GM12878 (cell line): ENCODE data around the gene NSMCE4A. TPM values are rescaled to one million over a fixed set of nuclear protein-coding genes. Genes with fewer than 3 reads are reported as not detected.

Experiments used
- ATAC-seq: fragments of 200-7000 bp; cut with Tn5 transposase; 3 replicates; pipeline ENCODE4 v1.9.1; 2020; ENCODE audit warnings: mild to moderate bottlenecking, moderate library complexity
- BruUV-seq: library from RNA; stranded (reverse); fragments of 400-500 nt; replicated peaks from 2 replicates; lab custom pipeline; 2021; lab: Mats Ljungman, UMichigan
- CTCF ChIA-PET: fragments of 300-600 bp; sonication (Branson Sonifier 250); formaldehyde crosslinking; extraction: SDS; loops from one replicate; lab custom pipeline; 2021; ENCODE audit warnings: inconsistent platforms; lab: Yijun Ruan, JAX
- POLR2A ChIA-PET: fragments of 350-600 bp; formaldehyde crosslinking; extraction: SDS; loops from one replicate; lab custom pipeline; 2021; ENCODE audit warnings: inconsistent platforms; lab: Charles Lee
- RAD21 ChIA-PET: fragments of 300-600 bp; sonication (Branson Sonifier 250); formaldehyde crosslinking; loops from one replicate; lab custom pipeline; 2023; ENCODE audit warnings: antibody characterized with exemption; ENCODE audit not compliant: unreplicated experiment; lab: Charles Lee
- SMC1A ChIA-PET: fragments of 300-600 bp; sonication (Branson Sonifier 250); formaldehyde crosslinking; loops from one replicate; lab custom pipeline; 2023; ENCODE audit not compliant: unreplicated experiment, uncharacterized antibody; lab: Charles Lee
- DNase-seq: peaks from one replicate; pipeline ENCODE4 v3.0.0-alpha.2; 2011; ENCODE audit warnings: low read depth, low spot score
- FAIRE-seq: peaks from 3 replicates; lab custom pipeline; 2011; peaks lifted over from hg19 to GRCh38; lab: Jason Lieb, UNC
- H2AFZ ChIP-seq: 2 replicates; pipeline ENCODE4 v1.6.0; 2011; ENCODE audit warnings: low read depth, low read length, control low read depth; ENCODE audit not compliant: control insufficient read depth
- H3K27ac ChIP-seq: 2 replicates; pipeline ENCODE4 v1.5.1; 2011; ENCODE audit warnings: control low read depth; ENCODE audit not compliant: control insufficient read depth, insufficient read depth
- H3K27me3 ChIP-seq, 2 experiments: replicated peaks in 1 of 2; 2 replicates each; pipeline versions ENCODE4 v1.6.0 to v1.6.1; 2011; ENCODE audit warnings: low read length in 1 of 2; ENCODE audit not compliant: control insufficient read depth in 2 of 2, insufficient read depth in 2 of 2
- H3K36me3 ChIP-seq, 2 experiments: 2 replicates each; pipeline ENCODE4 v1.5.1; 2011; ENCODE audit warnings: low read length in 1 of 2; ENCODE audit not compliant: control insufficient read depth in 2 of 2, insufficient read depth in 2 of 2
- H3K4me1 ChIP-seq: 2 replicates; pipeline ENCODE4 v1.6.1; 2011; ENCODE audit warnings: mild to moderate bottlenecking, low read length, moderate library complexity, mixed read lengths; ENCODE audit not compliant: control insufficient read depth, insufficient read depth
- H3K4me2 ChIP-seq: 2 replicates; pipeline ENCODE4 v1.6.0; 2011; ENCODE audit warnings: control low read depth; ENCODE audit not compliant: control insufficient read depth, insufficient read depth
- H3K4me3 ChIP-seq: fragments of 200-600 bp; sonication (generic); 2 replicates; pipeline ENCODE4 v1.5.1; 2016
- H3K79me2 ChIP-seq: 2 replicates; pipeline ENCODE4 v1.6.0; 2011; ENCODE audit warnings: low read length; ENCODE audit not compliant: control insufficient read depth, insufficient read depth
- H3K9ac ChIP-seq: 2 replicates; pipeline ENCODE4 v1.8.0; 2011; ENCODE audit warnings: low read length, control low read depth, mixed read lengths; ENCODE audit not compliant: control insufficient read depth, insufficient read depth
- H3K9me3 ChIP-seq: replicated peaks from 3 replicates; pipeline ENCODE4 v1.5.1; 2011; ENCODE audit warnings: mild to moderate bottlenecking, low read length; ENCODE audit not compliant: control insufficient read depth, insufficient read depth
- H4K20me1 ChIP-seq: 2 replicates; pipeline ENCODE4 v1.6.0; 2011; ENCODE audit not compliant: control insufficient read depth, insufficient read depth
- FOXM1 ChIP-seq: IDR thresholded peaks from 2 replicates; pipeline ENCODE4 v1.6.1; 2012; ENCODE audit warnings: low read depth, mild to moderate bottlenecking, inconsistent platforms, low read length, moderate library complexity
- HCFC1 ChIP-seq: fragments of 150-350 bp; IDR thresholded peaks from 2 replicates; pipeline ENCODE4 v1.6.1; 2014; ENCODE audit warnings: low read length
- MYB ChIP-seq: fragments of 150-350 bp; IDR thresholded peaks from 2 replicates; pipeline ENCODE4 v1.6.1; 2014; ENCODE audit warnings: mild to moderate bottlenecking, low read depth, low read length, borderline replicate concordance
- NFXL1 ChIP-seq: fragments of 450-650 bp; IDR thresholded peaks from 2 replicates; pipeline ENCODE4 v1.6.1; 2017; ENCODE audit warnings: antibody characterized with exemption, mild to moderate bottlenecking, borderline replicate concordance
- PAX5 ChIP-seq: IDR thresholded peaks from 2 replicates; pipeline ENCODE4 v1.6.1; 2011; ENCODE audit warnings: low read depth, low read length, borderline replicate concordance
- RB1 ChIP-seq: fragments of 450-650 bp; formaldehyde crosslinking; IDR thresholded peaks from 2 replicates; pipeline ENCODE4 v1.6.1; 2017; ENCODE audit warnings: mild to moderate bottlenecking, borderline replicate concordance
- TCF3 ChIP-seq: IDR thresholded peaks from 2 replicates; pipeline ENCODE4 v1.6.1; 2012; ENCODE audit warnings: low read depth, mild to moderate bottlenecking, low read length, borderline replicate concordance; ENCODE audit not compliant: insufficient read depth
- ZNF24 ChIP-seq: fragments of 450-650 bp; IDR thresholded peaks from 2 replicates; pipeline ENCODE4 v1.6.1; 2017; ENCODE audit warnings: antibody characterized with exemption, mild to moderate bottlenecking
- WGBS: methylation state at CpG from one replicate; pipeline ENCODE4 v1.1.6; 2016; ENCODE audit warnings: low lambda C conversion rate; ENCODE audit not compliant: insufficient replicate concordance, insufficient coverage; ENCODE audit errors: missing lambda C conversion rate; 5-methylcytosine and 5-hydroxymethylcytosine counted together
- in situ Hi-C: fragments of 300-500 bp; cut with MboI; formaldehyde crosslinking; loops from 9 replicates; pipeline ENCODE4 v1.14.3; 2018; ENCODE audit warnings: mixed read lengths
- intact Hi-C: fragments of 100-400 bp; cut with micrococcal nuclease; formaldehyde crosslinking; loops from one replicate; pipeline ENCODE4 v1.14.2; 2022; ENCODE audit not compliant: unreplicated experiment
- polyA plus RNA-seq, 11 experiments: library from polyadenylated mRNA; depleted of rRNA in 4 of 11; unstranded in 6 of 11; stranded (reverse) in 5 of 11; fragments of >200 nt; fragmentation: Nextera tagmentation in 4 of 11; fragmentation: Illumina TruSeq in 1 of 11; extraction: Ambion mirVana in 4 of 11; extraction: Trizol in 1 of 11; gene quantifications; 1 replicate in 1 of 11; 2 replicates in 10 of 11; pipeline versions ENCODE4 v1.2.1 to v1.2.3, GENCODE V29; 2011 to 2016; ENCODE audit warnings: inconsistent platforms in 2 of 11, missing spikeins in 2 of 11, low read depth in 1 of 11
- total RNA-seq, 4 experiments: library from RNA; depleted of rRNA in 3 of 4; stranded (reverse); fragments of >200 nt in 3 of 4; fragmentation: Illumina TruSeq in 1 of 4; extraction: Trizol in 1 of 4; gene quantifications; 2 replicates each; pipeline versions ENCODE4 v1.2.1 to v1.2.3, GENCODE V29; 2013 to 2021
- TF ChIP-seq, protein P1 (sequence below): fragments of 450-650 bp; IDR thresholded peaks from 2 replicates; pipeline ENCODE4 v1.6.1; 2016; ENCODE audit warnings: mild to moderate bottlenecking
- TF ChIP-seq, protein P2 (sequence below): IDR thresholded peaks from 2 replicates; pipeline ENCODE4 v1.6.1; 2012; ENCODE audit warnings: low read depth, low read length, improper control_type of control experiment
- TF ChIP-seq, protein P3 (sequence below): fragments of 450-650 bp; IDR thresholded peaks from 2 replicates; pipeline ENCODE4 v1.6.1; 2016; ENCODE audit warnings: mild to moderate bottlenecking

The NSMCE4A gene
- total and polyA plus RNA-seq, 10 of the 15 experiments (the other 5 are each of a cell fraction or from before 2014, with no cell fraction given): 14.2 to 105 (median 76.1) TPM

DNA sequence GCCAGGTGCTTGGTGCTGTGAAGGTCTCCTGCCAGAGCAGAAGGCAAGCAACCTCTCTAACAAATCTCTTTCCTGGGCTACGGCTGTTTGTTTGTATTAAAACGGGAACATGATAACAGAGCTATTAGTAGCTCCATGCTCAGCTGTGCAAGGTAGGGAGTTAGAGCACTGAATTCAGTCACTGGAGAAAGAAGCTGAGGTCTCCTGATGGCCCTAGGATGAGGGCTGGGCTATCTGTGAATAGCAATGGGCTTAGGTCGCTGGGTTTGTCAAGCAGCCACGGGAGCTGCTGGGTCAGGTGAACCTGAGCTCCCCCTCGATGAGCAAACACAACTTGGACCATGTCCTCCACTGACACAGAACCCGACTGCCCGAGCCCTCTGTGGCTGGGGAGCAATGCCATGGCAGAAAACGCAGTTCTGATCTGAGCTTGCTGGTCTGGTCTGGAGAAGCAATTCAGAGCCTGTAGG, 38.3 kb upstream of the NSMCE4A start:
- Histone ChIP-seq H2AFZ (no peak overlapping the region), H4K20me1 (no peaks in the 10 kb centered on the region)
- intact Hi-C loops: no loop called here
- ChIA-PET POLR2A (no interaction called here), RAD21 (no interaction called here), CTCF (no interaction called here)
- no peak for FAIRE-seq
- TF ChIP-seq TCF3 (no peak), PAX5 (no peak), HCFC1 (no peak), MYB (no peak)
- TF ChIP-seq, protein P1, sequence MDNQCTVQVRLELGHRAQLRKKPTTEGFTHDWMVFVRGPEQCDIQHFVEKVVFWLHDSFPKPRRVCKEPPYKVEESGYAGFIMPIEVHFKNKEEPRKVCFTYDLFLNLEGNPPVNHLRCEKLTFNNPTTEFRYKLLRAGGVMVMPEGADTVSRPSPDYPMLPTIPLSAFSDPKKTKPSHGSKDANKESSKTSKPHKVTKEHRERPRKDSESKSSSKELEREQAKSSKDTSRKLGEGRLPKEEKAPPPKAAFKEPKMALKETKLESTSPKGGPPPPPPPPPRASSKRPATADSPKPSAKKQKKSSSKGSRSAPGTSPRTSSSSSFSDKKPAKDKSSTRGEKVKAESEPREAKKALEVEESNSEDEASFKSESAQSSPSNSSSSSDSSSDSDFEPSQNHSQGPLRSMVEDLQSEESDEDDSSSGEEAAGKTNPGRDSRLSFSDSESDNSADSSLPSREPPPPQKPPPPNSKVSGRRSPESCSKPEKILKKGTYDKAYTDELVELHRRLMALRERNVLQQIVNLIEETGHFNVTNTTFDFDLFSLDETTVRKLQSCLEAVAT: no peak
- TF ChIP-seq, all 136 proteins: peak for 0
- no peak for ATAC-seq
- Histone ChIP-seq H3K27me3 (no peaks in the 10 kb centered on the region; a peak in 1 of 4 replicates), H3K4me1 (no peaks in the 10 kb centered on the region), H3K4me2 (no peak overlapping the region), H3K9me3 (no peaks in the 10 kb centered on the region), H3K79me2 (no peaks in the 10 kb centered on the region), H3K9ac (no peak overlapping the region), H3K4me3 (no peak overlapping the region), H3K27ac (no peak overlapping the region), H3K36me3 (no peaks in the 10 kb centered on the region)
- no peak for DNase-seq
- no TSS peak for BruUV-seq
- in situ Hi-C loops: no loop called here
- SMC1A ChIA-PET: no interaction called here
- 11% methylated on average over 8 of the region's 8 CpGs for WGBS

DNA sequence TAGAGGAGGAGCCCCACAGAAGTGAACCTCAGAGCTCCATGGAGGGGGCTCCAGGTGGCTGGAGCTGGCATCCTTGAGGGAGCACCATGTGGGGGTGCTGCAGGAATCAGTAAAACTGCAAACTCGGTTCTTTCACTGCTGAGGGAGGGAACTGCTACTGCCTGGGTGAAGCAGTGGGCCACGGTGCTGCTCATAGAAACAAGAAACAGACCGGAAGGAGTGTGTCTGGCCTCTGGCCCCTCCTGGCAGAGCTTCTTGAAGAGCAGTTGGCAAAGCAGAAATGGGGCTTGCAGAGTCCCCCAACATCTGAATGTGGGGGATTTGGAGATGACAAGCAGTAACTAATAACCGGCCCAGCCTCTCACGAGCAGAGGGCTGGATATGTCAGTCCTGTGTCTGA, 37.7 kb upstream of the NSMCE4A start:
- Histone ChIP-seq H3K4me2 (no peak overlapping the region), H4K20me1 (no peaks in the 10 kb centered on the region), H3K9ac (no peak overlapping the region), H3K9me3 (no peaks in the 10 kb centered on the region), H3K27ac (no peak overlapping the region), H3K79me2 (no peaks in the 10 kb centered on the region), H3K4me3 (no peak overlapping the region), H3K27me3 (no peaks in the 10 kb centered on the region; a peak in 1 of 4 replicates), H3K4me1 (no peaks in the 10 kb centered on the region), H3K36me3 (no peaks in the 10 kb centered on the region), H2AFZ (no peak overlapping the region)
- ChIA-PET POLR2A (no interaction called here), RAD21 (no interaction called here), CTCF (no interaction called here), SMC1A (no interaction called here)
- no TSS peak for BruUV-seq
- no peak for ATAC-seq
- in situ Hi-C loops (no loop called here), intact Hi-C loops (no loop called here)
- 27% methylated on average over 5 of the region's 5 CpGs for WGBS
- FAIRE-seq: no peak
- DNase-seq: no peak
- TF ChIP-seq, protein P2, sequence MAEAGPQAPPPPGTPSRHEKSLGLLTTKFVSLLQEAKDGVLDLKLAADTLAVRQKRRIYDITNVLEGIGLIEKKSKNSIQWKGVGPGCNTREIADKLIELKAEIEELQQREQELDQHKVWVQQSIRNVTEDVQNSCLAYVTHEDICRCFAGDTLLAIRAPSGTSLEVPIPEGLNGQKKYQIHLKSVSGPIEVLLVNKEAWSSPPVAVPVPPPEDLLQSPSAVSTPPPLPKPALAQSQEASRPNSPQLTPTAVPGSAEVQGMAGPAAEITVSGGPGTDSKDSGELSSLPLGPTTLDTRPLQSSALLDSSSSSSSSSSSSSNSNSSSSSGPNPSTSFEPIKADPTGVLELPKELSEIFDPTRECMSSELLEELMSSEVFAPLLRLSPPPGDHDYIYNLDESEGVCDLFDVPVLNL: no peak
- TF ChIP-seq, protein P3, sequence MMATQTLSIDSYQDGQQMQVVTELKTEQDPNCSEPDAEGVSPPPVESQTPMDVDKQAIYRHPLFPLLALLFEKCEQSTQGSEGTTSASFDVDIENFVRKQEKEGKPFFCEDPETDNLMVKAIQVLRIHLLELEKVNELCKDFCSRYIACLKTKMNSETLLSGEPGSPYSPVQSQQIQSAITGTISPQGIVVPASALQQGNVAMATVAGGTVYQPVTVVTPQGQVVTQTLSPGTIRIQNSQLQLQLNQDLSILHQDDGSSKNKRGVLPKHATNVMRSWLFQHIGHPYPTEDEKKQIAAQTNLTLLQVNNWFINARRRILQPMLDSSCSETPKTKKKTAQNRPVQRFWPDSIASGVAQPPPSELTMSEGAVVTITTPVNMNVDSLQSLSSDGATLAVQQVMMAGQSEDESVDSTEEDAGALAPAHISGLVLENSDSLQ: no peak
- no peak for TF ChIP-seq RB1
- TF ChIP-seq FOXM1: no peak
- TF ChIP-seq ZNF24: no peak
- no peak for TF ChIP-seq NFXL1
